ENCODE results near the gene ZNF316. TPM values are rescaled to one million over a fixed set of nuclear protein-coding genes. Genes with fewer than 3 reads are reported as not detected.
A peak's percentile ranks its signal among the peaks of the same experiment; 100 is the strongest.

ZNF316 gene
- total RNA-seq, 1 donor: 14.1 TPM

- peaks cover 3% of the 10 kb centered on the region for H3K79me2 ChIP-seq (ENCODE audit: insufficient read depth, low read length)
- TF ChIP-seq CTCF (IDR thresholded peaks at IDR 0.05; ENCODE audit: extremely low read depth, low read depth, low read length): no peak
- no peak overlapping the region for H2AFZ ChIP-seq (ENCODE audit: low read length)
- H3K4me1 ChIP-seq (ENCODE audit: insufficient read depth, low read length): no peaks in the 10 kb centered on the region
- H3K4me2 ChIP-seq (ENCODE audit: insufficient read depth, low read length): no peak overlapping the region
- no peak overlapping the region for H3K4me3 ChIP-seq (ENCODE audit: insufficient read depth, low read length)
- H3K27me3 ChIP-seq (ENCODE audit: insufficient read depth, low read length): no peaks in the 10 kb centered on the region
- peaks cover 24% of the 10 kb centered on the region for H3K36me3 ChIP-seq (ENCODE audit: insufficient read depth, low read length)
- peak; percentile 22 for DNase-seq (ENCODE audit: insufficient read length, low spot score, missing footprints)
- no peak overlapping the region for H3K27ac ChIP-seq (ENCODE audit: low read depth, low read length)
- H3K9me3 ChIP-seq (ENCODE audit: low read depth, low read length): no peaks in the 10 kb centered on the region
- peaks cover 22% of the 10 kb centered on the region for H4K20me1 ChIP-seq (ENCODE audit: insufficient read depth, low read length)
Observed at GRCh38 chr7:6647541-6647940, 10.4 kb downstream of the ZNF316 start.

- no peak overlapping the region for H3K27ac ChIP-seq (ENCODE audit: low read depth, low read length)
- peaks cover 26% of the 10 kb centered on the region for H3K36me3 ChIP-seq (ENCODE audit: insufficient read depth, low read length)
- no peak for TF ChIP-seq CTCF (IDR thresholded peaks at IDR 0.05; ENCODE audit: extremely low read depth, low read depth, low read length)
- no peak overlapping the region for H2AFZ ChIP-seq (ENCODE audit: low read length)
- H3K9me3 ChIP-seq (ENCODE audit: low read depth, low read length): no peaks in the 10 kb centered on the region
- no peak overlapping the region for H3K4me3 ChIP-seq (ENCODE audit: insufficient read depth, low read length)
- H3K4me1 ChIP-seq (ENCODE audit: insufficient read depth, low read length): no peaks in the 10 kb centered on the region
- no peaks in the 10 kb centered on the region for H3K27me3 ChIP-seq (ENCODE audit: insufficient read depth, low read length)
- DNase-seq (ENCODE audit: insufficient read length, low spot score, missing footprints): peak; percentile 74
- H3K79me2 ChIP-seq (ENCODE audit: insufficient read depth, low read length): peaks cover 3% of the 10 kb centered on the region
- peaks cover 22% of the 10 kb centered on the region for H4K20me1 ChIP-seq (ENCODE audit: insufficient read depth, low read length)
- H3K4me2 ChIP-seq (ENCODE audit: insufficient read depth, low read length): no peak overlapping the region
Observed at GRCh38 chr7:6648066-6648814, 11.1 kb downstream of the ZNF316 start.

GRCh38 chr7:6648815-6649104 is 11.6 kb downstream of the ZNF316 start:
- Histone ChIP-seq H3K4me2 (ENCODE audit: insufficient read depth, low read length) (no peak overlapping the region), H3K27me3 (ENCODE audit: insufficient read depth, low read length) (no peaks in the 10 kb centered on the region), H4K20me1 (ENCODE audit: insufficient read depth, low read length) (peaks cover 22% of the 10 kb centered on the region), H3K36me3 (ENCODE audit: insufficient read depth, low read length) (peaks cover 26% of the 10 kb centered on the region), H3K79me2 (ENCODE audit: insufficient read depth, low read length) (peaks cover 3% of the 10 kb centered on the region), H2AFZ (ENCODE audit: low read length) (no peak overlapping the region), H3K4me3 (ENCODE audit: insufficient read depth, low read length) (no peak overlapping the region), H3K27ac (ENCODE audit: low read depth, low read length) (no peak overlapping the region), H3K4me1 (ENCODE audit: insufficient read depth, low read length) (no peaks in the 10 kb centered on the region), H3K9me3 (ENCODE audit: low read depth, low read length) (no peaks in the 10 kb centered on the region)
- no peak for TF ChIP-seq CTCF (IDR thresholded peaks at IDR 0.05; ENCODE audit: extremely low read depth, low read depth, low read length)
- DNase-seq (ENCODE audit: insufficient read length, low spot score, missing footprints): no peak

- no peaks in the 10 kb centered on the region for H3K27me3 ChIP-seq (ENCODE audit: insufficient read depth, low read length)
- H3K4me2 ChIP-seq (ENCODE audit: insufficient read depth, low read length): no peak overlapping the region
- peak; percentile 80 for DNase-seq (ENCODE audit: insufficient read length, low spot score, missing footprints)
- no peak overlapping the region for H2AFZ ChIP-seq (ENCODE audit: low read length)
- H3K4me3 ChIP-seq (ENCODE audit: insufficient read depth, low read length): no peak overlapping the region
- peaks cover 22% of the 10 kb centered on the region for H4K20me1 ChIP-seq (ENCODE audit: insufficient read depth, low read length)
- peaks cover 24% of the 10 kb centered on the region for H3K36me3 ChIP-seq (ENCODE audit: insufficient read depth, low read length)
- TF ChIP-seq CTCF (IDR thresholded peaks at IDR 0.05; ENCODE audit: extremely low read depth, low read depth, low read length): no peak
- peaks cover 3% of the 10 kb centered on the region for H3K79me2 ChIP-seq (ENCODE audit: insufficient read depth, low read length)
- no peaks in the 10 kb centered on the region for H3K4me1 ChIP-seq (ENCODE audit: insufficient read depth, low read length)
- no peaks in the 10 kb centered on the region for H3K9me3 ChIP-seq (ENCODE audit: low read depth, low read length)
- H3K27ac ChIP-seq (ENCODE audit: low read depth, low read length): no peak overlapping the region
Observed at GRCh38 chr7:6649241-6649961, 12.3 kb downstream of the ZNF316 start.
